GM19463 (cell line): ENCODE results near the gene SAMD4B.

Experiments used
- ATAC-seq: cut with Tn5 transposase; IDR thresholded peaks from one replicate; pipeline ENCODE4 v1.9.1; 2021; ENCODE audit warnings: mild to moderate bottlenecking, moderate library complexity; ENCODE audit not compliant: unreplicated experiment

Gene SAMD4B

GRCh38 chr19:39422020-39422419 is 79.8 kb downstream of the SAMD4B start:
- ATAC-seq = no peak

GRCh38 chr19:39423258-39424086 is 81.3 kb downstream of the SAMD4B start:
- ATAC-seq = no peak

GRCh38 chr19:39424934-39425333 is 82.7 kb downstream of the SAMD4B start:
- ATAC-seq = no peak

GRCh38 chr19:39425744-39426143 is 83.5 kb downstream of the SAMD4B start:
- no peak for ATAC-seq

- no peak for ATAC-seq
Measured at GRCh38 chr19:39426170-39426569, 83.9 kb downstream of the SAMD4B start.

GRCh38 chr19:39427707-39428106 is 85.5 kb downstream of the SAMD4B start:
- no peak for ATAC-seq

- ATAC-seq = no peak
Measured at GRCh38 chr19:39428283-39429112, 86.3 kb downstream of the SAMD4B start.

GRCh38 chr19:39430675-39431593 is 88.7 kb downstream of the SAMD4B start:
- peak; percentile 61 for ATAC-seq

GRCh38 chr19:39432677-39433025 is 90.4 kb downstream of the SAMD4B start:
- ATAC-seq = no peak

- no peak for ATAC-seq
Measured at GRCh38 chr19:39433480-39434079, 91.4 kb downstream of the SAMD4B start.

GRCh38 chr19:39434123-39435076 is 92.2 kb downstream of the SAMD4B start:
- ATAC-seq = no peak
